Esophagus (tissue), 2 donors: ENCODE results near the gene SEMA4D. TPM values are rescaled to one million over a fixed set of nuclear protein-coding genes. Genes with fewer than 3 reads are reported as not detected.

Experiments used
- H3K27ac ChIP-seq, 2 donors: one replicate each; pipeline ENCODE4 v1.5.1; 2013; ENCODE audit warnings: low read depth in 2 of 2, mild to moderate bottlenecking in 2 of 2, inconsistent platforms in 1 of 2, low read length in 1 of 2, moderate library complexity in 1 of 2
- H3K27me3 ChIP-seq, 2 donors: one replicate each; pipeline ENCODE4 v1.6.1; 2013; ENCODE audit warnings: low read length in 2 of 2, control low read depth in 1 of 2, mild to moderate bottlenecking in 1 of 2; ENCODE audit not compliant: insufficient read depth in 2 of 2, control insufficient read depth in 1 of 2
- H3K36me3 ChIP-seq, 2 donors: one replicate each; pipeline ENCODE4 v1.6.1; 2013; ENCODE audit warnings: low read length in 1 of 2; ENCODE audit not compliant: control insufficient read depth in 2 of 2, insufficient read depth in 2 of 2
- H3K4me1 ChIP-seq, 2 donors: one replicate each; pipeline ENCODE4 v1.6.1; 2013; ENCODE audit warnings: low read length in 1 of 2; ENCODE audit not compliant: control insufficient read depth in 2 of 2, insufficient read depth in 2 of 2
- H3K4me3 ChIP-seq, 2 donors: one replicate each; pipeline ENCODE4 v1.5.1; 2013; ENCODE audit warnings: low read length in 2 of 2, mild to moderate bottlenecking in 2 of 2, low read depth in 1 of 2, moderate library complexity in 1 of 2
- H3K9me3 ChIP-seq, 2 donors: one replicate each; pipeline ENCODE4 v1.6.1; 2013; ENCODE audit warnings: mild to moderate bottlenecking in 2 of 2, low read depth in 1 of 2, low read length in 1 of 2, moderate library complexity in 1 of 2; ENCODE audit not compliant: control insufficient read depth in 2 of 2, insufficient read depth in 1 of 2
- WGBS, 2 donors: extraction: QIAGEN DNeasy Blood & Tissue Kit; methylation state at CpG; one replicate each; pipeline ENCODE4 v1.1.7; 2013; 5-methylcytosine and 5-hydroxymethylcytosine counted together
- polyA plus RNA-seq, 2 donors: library from polyadenylated mRNA; stranded (reverse); fragments of 200-250 nt; gene quantifications; one replicate each; pipeline ENCODE4 v1.2.3, GENCODE V29; 2013
- donor health status: healthy with polysubstance abuse.
- donor health status: Bipolar disorder and iron deficiency.

Gene SEMA4D, protein sequence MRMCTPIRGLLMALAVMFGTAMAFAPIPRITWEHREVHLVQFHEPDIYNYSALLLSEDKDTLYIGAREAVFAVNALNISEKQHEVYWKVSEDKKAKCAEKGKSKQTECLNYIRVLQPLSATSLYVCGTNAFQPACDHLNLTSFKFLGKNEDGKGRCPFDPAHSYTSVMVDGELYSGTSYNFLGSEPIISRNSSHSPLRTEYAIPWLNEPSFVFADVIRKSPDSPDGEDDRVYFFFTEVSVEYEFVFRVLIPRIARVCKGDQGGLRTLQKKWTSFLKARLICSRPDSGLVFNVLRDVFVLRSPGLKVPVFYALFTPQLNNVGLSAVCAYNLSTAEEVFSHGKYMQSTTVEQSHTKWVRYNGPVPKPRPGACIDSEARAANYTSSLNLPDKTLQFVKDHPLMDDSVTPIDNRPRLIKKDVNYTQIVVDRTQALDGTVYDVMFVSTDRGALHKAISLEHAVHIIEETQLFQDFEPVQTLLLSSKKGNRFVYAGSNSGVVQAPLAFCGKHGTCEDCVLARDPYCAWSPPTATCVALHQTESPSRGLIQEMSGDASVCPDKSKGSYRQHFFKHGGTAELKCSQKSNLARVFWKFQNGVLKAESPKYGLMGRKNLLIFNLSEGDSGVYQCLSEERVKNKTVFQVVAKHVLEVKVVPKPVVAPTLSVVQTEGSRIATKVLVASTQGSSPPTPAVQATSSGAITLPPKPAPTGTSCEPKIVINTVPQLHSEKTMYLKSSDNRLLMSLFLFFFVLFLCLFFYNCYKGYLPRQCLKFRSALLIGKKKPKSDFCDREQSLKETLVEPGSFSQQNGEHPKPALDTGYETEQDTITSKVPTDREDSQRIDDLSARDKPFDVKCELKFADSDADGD
- polyA plus RNA-seq: 10 to 100 TPM; 17.1 to 33.4 TPM

DNA sequence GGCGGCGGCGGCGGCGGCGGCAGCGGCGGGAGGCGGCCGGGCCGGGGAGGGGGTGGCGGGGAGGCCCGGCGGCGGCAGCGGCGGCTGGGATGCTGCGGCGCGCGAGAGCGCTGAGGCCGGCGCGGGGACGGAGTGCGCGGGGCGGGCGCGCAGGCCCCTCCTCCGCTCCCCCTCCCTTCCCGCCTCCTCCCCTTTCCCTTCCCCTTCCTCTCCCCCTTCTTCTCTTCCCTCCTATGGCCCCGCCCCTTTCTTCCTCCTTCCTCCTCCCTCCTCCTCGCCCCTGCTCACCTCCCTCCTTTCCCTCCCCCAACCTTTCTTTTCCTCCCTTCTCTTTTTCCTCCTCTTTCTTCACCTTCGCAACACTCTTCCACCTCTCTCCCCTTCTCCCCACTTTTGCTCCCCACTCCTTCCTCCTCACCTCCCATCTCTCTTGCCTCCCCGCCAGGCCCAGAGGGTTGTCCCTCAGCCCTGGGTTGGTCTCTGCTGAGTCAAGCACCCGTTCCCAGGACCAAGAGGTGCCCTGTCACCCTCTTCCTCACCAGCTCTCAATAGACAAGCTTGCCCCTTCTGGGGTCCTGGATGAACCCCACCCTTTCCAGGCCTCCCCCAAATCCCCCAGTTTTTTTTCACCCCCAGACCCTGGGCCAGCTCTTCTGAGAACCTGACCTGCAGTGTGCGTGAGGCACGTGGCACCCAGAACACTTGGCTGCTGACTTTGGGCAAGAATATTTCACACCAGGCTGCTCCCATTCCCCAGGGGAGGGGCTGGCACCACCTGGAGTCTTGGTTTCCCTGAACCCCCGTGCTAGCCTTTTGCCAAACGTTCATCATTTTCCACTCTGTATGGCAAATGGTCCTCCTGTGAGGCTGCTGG is at the start of gene SEMA4D:
Gene SEMA4D, minus strand, starts transcription at position 136 of the 874 bp plus-strand sequence. CDS start 92,657 bp downstream, outside the sequence.
- Histone ChIP-seq H3K9me3 (no peaks in the 10 kb centered on the region), H3K4me1 (peaks cover 15 to 32% of the 10 kb centered on the region in 2 donors), H3K27me3 (no peaks in the 10 kb centered on the region), H3K4me3 (peak within 1 kb of the TSS; percentile 78 to 97), H3K36me3 (no peaks in the 10 kb centered on the region), H3K27ac (peak within 1 kb of the TSS; percentile 47 to 59)
- WGBS, 2 donors: 9 to 40% methylated on average over 8 to 41 of the region's 42 CpGs

DNA sequence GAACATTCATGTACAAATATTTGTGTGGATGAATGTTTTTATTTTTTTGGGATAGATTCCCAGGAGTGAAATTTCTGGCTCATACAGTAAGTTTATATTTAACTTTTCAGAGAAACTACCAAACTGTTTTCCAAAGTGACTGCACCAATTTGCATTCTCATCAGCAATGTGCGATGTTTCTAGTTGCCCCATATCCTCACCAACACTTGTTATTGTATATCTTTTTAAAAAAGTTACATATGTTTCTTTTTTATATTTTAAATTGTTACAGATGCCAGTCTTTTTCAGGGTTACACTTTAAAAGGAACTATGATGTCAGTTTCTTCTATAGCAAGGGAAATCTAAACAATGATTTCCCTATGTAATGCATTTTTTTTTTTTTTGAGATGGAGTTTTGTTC is 49.1 kb upstream of the SEMA4D start:
- Histone ChIP-seq H3K36me3 (no peaks in the 10 kb centered on the region), H3K27ac (no peak overlapping the region), H3K9me3 (no peaks in the 10 kb centered on the region), H3K4me3 (no peak overlapping the region), H3K27me3 (no peaks in the 10 kb centered on the region), H3K4me1 (peaks cover 0 to 12% of the 10 kb centered on the region in 2 donors)
- WGBS, 2 donors: 97 to 98% methylated on average over 1 of the region's 1 CpG

DNA sequence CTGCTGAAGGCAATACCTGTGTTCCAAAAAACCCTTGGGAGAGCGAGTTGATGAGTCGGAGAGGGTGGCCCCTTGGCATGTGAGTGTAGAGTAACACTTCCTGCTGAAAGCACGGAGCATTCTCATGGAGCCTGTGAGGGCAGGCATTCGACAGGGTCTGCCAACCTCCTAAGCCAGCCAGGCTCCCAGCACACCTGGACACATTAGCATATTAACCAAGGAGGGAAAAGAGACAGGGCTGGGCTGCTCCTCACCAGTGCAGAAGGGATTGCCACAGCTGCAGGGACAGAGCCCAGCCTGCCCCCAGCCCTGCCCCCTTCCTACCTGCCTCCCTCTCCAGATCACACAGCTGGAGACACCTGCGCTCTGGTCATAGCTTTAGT is 46.4 kb upstream of the SEMA4D start:
- Histone ChIP-seq H3K4me3 (no peak overlapping the region), H3K4me1 (peaks cover 0 to 12% of the 10 kb centered on the region in 2 donors), H3K27me3 (no peaks in the 10 kb centered on the region), H3K9me3 (peaks cover 0 to 2% of the 10 kb centered on the region in 2 donors), H3K36me3 (no peaks in the 10 kb centered on the region), H3K27ac (peak overlapping the region in 1 of 2 donors; percentile 47)
- 49 to 54% methylated on average over 5 of the region's 5 CpGs for WGBS, 2 donors

DNA sequence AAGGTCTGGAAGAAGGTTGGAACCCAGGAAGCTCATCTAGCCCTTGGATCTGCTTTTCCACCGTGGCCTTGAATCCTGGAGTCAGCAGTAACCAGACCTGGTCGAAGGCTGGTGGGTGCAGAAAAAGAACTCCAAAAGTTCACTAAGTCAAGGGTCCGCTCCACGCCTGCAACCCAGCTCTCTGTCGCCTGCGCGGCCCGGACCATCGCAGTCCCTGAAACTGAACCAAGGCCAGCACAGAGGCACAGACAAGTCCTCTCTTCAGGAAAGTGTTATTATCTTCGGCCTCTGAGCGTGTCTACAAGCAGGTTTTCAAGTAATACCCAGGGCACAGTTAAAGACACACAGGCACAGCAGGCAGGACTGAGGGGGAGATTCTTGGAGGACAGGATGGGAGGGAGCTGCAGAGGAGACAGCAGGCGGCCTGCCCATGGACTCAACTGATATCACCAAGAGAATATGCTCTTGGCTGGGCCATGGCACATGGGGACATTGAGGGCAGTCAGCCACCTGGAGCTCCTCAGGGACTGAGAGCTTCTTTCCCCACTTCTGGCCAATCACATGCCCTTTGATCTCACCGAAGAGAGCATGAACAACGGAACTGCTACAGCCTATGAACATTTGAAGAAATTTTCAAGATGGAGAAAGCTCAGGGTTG is 45.8 kb upstream of the SEMA4D start:
- Histone ChIP-seq H3K4me1 (peaks cover 0 to 12% of the 10 kb centered on the region in 2 donors), H3K4me3 (no peak overlapping the region), H3K27ac (peak overlapping the region in 1 of 2 donors; percentile 34), H3K27me3 (no peaks in the 10 kb centered on the region), H3K9me3 (peaks cover 0 to 2% of the 10 kb centered on the region in 2 donors), H3K36me3 (no peaks in the 10 kb centered on the region)
- 84 to 86% methylated on average over 14 of the region's 14 CpGs for WGBS, 2 donors

DNA sequence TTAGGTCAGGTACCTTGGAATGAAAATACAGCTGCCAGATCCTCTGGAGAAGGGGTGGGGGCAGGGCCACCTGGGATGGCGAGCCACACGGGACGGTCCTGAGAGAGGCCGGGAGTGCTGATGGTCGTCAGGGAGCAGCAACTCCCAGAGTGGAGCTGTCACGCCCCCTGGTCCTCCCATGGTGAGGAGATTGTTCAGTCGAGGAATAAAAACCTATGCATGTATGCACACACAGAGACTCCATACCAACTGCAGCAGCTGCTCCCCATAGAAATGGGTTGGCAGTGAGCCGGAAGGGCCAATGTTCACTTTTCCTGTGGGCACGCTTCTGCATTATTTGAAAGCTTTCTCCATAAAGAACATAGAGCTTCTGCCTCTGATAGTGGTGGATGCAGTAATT is 45.2 kb upstream of the SEMA4D start:
- no peak overlapping the region for H3K4me3 ChIP-seq
- H3K27ac ChIP-seq: no peak overlapping the region
- H3K4me1 ChIP-seq: peaks cover 0 to 12% of the 10 kb centered on the region in 2 donors
- peaks cover 0 to 2% of the 10 kb centered on the region in 2 donors for H3K9me3 ChIP-seq
- WGBS, 2 donors: 52 to 62% methylated on average over 9 of the region's 9 CpGs
- no peaks in the 10 kb centered on the region for H3K27me3 ChIP-seq
- H3K36me3 ChIP-seq: no peaks in the 10 kb centered on the region

DNA sequence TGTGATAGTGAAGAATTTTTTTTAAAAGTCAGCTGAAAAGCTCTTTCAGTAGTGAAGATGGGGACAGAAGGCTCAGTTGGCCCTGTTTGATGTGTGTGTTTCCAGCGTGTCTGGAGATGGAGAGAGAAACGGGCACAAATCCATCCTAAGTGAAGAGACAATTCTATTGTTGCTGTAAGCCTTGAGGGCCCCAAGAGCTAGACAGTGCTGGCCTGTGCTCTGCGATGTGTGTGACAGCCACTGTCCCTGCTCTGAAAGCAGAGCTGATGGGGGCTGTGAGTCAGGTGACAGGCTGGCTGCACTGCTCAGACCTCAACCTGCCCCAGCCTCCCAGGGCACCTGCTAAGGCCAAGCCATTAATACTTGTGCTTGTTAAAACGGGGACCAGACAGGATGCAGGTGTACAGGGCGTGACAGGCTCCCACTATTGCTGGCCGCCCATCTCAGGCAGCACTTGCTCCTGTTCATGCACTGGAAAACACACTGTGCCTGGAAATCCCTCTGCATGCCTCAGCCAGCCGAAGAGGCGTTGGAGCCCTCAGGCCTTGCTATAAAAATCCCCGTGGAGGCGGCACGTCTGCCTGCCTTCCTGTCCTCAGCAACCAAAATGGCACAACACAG is 44.6 kb upstream of the SEMA4D start:
- H3K4me3 ChIP-seq: no peak overlapping the region
- peaks cover 0 to 12% of the 10 kb centered on the region in 2 donors for H3K4me1 ChIP-seq
- WGBS, 2 donors: 38 to 57% methylated on average over 11 of the region's 11 CpGs
- no peaks in the 10 kb centered on the region for H3K36me3 ChIP-seq
- peaks cover 0 to 2% of the 10 kb centered on the region in 2 donors for H3K9me3 ChIP-seq
- H3K27ac ChIP-seq: no peak overlapping the region
- H3K27me3 ChIP-seq: no peaks in the 10 kb centered on the region

DNA sequence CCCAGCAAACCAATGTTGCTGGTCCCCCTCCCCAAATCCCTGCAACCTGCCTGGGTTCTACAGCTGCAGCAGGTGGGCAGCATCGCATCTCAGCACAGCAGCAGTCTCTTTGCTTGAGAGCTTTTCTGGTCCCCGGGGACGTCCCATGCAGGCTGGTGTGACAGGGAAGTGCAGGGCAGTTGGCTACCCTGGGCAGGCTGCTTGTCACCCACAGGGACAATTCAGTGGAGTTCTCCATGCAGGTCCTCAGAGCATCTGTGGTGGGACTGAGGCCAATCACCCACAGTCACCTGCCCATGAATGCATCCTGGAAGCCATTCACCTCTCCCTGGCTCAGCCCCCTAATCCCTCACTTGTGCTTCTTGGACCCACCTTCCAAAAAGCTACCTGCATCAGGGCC is 43.9 kb upstream of the SEMA4D start:
- Histone ChIP-seq H3K27me3 (no peaks in the 10 kb centered on the region), H3K9me3 (peaks cover 0 to 2% of the 10 kb centered on the region in 2 donors), H3K4me1 (peaks cover 0 to 12% of the 10 kb centered on the region in 2 donors), H3K27ac (no peak overlapping the region), H3K36me3 (no peaks in the 10 kb centered on the region), H3K4me3 (no peak overlapping the region)
- 79 to 84% methylated on average over 3 of the region's 3 CpGs for WGBS, 2 donors

DNA sequence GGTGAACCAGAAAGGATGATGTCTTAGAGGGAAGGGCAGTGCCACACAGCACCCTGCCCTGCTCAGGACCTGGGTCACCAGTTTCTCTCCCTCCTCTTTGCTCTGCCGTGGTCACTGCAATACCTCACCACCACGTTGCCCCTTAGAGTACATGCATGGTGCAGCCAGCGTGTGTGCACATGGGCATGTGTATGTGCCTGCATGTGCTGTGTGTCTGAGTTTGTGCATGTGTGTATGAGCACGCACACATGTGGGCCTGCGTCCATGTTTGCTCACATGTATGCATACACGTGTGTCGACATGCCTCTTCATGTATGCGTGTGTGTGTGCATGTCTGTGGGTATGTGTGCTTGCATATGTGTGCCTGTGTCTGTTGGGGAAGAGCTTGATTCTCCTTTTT is 41.5 kb upstream of the SEMA4D start:
- 95 to 97% methylated on average over 8 of the region's 8 CpGs for WGBS, 2 donors
- Histone ChIP-seq H3K9me3 (peaks cover 0 to 2% of the 10 kb centered on the region in 2 donors), H3K27ac (no peak overlapping the region), H3K4me3 (no peak overlapping the region), H3K36me3 (no peaks in the 10 kb centered on the region), H3K27me3 (no peaks in the 10 kb centered on the region), H3K4me1 (peaks cover 0 to 10% of the 10 kb centered on the region in 2 donors)
